HepG2 (cell line): ENCODE data around the gene GLYR1. TPM values are rescaled to one million over a fixed set of nuclear protein-coding genes. Genes with fewer than 3 reads are reported as not detected.

Experiments used
- AGO2 ChIP-seq: fragments of 200-400 bp; formaldehyde crosslinking; optimal IDR thresholded peaks from 2 replicates; pipeline ENCODE3; 2017; ENCODE audit warnings: mild to moderate bottlenecking, low read depth, low read length, moderate library complexity
- ASH2L ChIP-seq: fragments of 300-600, 200-600 bp; sonication (generic); IDR thresholded peaks from 2 replicates; pipeline ENCODE4 v1.7.0; 2017; ENCODE audit warnings: low read depth, mild to moderate bottlenecking, moderate library complexity, mixed read lengths, low read length; ENCODE audit not compliant: insufficient read length
- ELF3 ChIP-seq: IDR thresholded peaks from 2 replicates; pipeline ENCODE4 v1.6.1; 2016; ENCODE audit warnings: missing genetic modification reagents, missing compliant biosample characterization
- HES4 ChIP-seq: sonication (generic); formaldehyde crosslinking; IDR thresholded peaks from 2 replicates; pipeline ENCODE4 v1.9.0; 2021; ENCODE audit warnings: mild to moderate bottlenecking, missing genetic modification reagents, borderline replicate concordance
- ONECUT2 ChIP-seq: sonication (generic); formaldehyde crosslinking; IDR thresholded peaks from 2 replicates; pipeline ENCODE4 v1.4.0; 2020; ENCODE audit warnings: missing genetic modification reagents
- REXO4 ChIP-seq: sonication (generic); formaldehyde crosslinking; IDR thresholded peaks from 2 replicates; pipeline ENCODE4 v1.8.0; 2022; ENCODE audit warnings: missing genetic modification reagents, mild to moderate bottlenecking, borderline replicate concordance
- SMARCE1 ChIP-seq: fragments of 450-650 bp; IDR thresholded peaks from 2 replicates; pipeline ENCODE4 v1.6.1; 2017; ENCODE audit warnings: borderline replicate concordance
- ZC3H4 ChIP-seq: sonication (generic); formaldehyde crosslinking; IDR thresholded peaks from 2 replicates; pipeline ENCODE4 v1.4.0; 2020; ENCODE audit warnings: missing genetic modification reagents, borderline replicate concordance
- ZKSCAN5 ChIP-seq: sonication (generic); formaldehyde crosslinking; IDR thresholded peaks from 2 replicates; pipeline ENCODE4 v1.5.1; 2020; ENCODE audit warnings: mild to moderate bottlenecking, missing genetic modification reagents
- ZNF232 ChIP-seq: sonication (generic); formaldehyde crosslinking; IDR thresholded peaks from 2 replicates; pipeline ENCODE4 v1.4.0; 2020; ENCODE audit warnings: missing genetic modification reagents, borderline replicate concordance
- ZSCAN12 ChIP-seq: sonication (generic); formaldehyde crosslinking; IDR thresholded peaks from 2 replicates; pipeline ENCODE4 v1.9.0; 2021; ENCODE audit warnings: mild to moderate bottlenecking, missing genetic modification reagents
- polyA plus RNA-seq, 8 experiments: library from polyadenylated mRNA; depleted of rRNA in 3 of 8; stranded (reverse) in 7 of 8; unstranded in 1 of 8; fragments of >200 nt; fragmentation: Illumina TruSeq in 4 of 8; extraction: Trizol in 4 of 8; gene quantifications; 2 replicates each; pipeline versions ENCODE4 v1.2.1 to v1.2.3, GENCODE V29; 2011 to 2016; ENCODE audit warnings: low read depth in 4 of 8, missing spikeins in 1 of 8, mixed read lengths in 1 of 8; ENCODE audit not compliant: insufficient read depth in 1 of 8
- total RNA-seq, 5 experiments: library from RNA; depleted of rRNA; stranded (reverse); fragments of >200 nt; fragmentation: Illumina TruSeq; extraction: Trizol; gene quantifications; 2 replicates each; pipeline ENCODE4 v1.2.3, GENCODE V29; 2016; ENCODE audit warnings: low read depth in 1 of 5
- TF ChIP-seq, protein P1 (sequence below), 2 experiments: sonication (generic) in 1 of 2; formaldehyde crosslinking in 1 of 2; IDR thresholded peaks; 2 replicates each; pipeline versions ENCODE4 v1.5.1 to v1.6.1; 2011 to 2020; ENCODE audit warnings: borderline replicate concordance in 1 of 2, low read depth in 1 of 2, low read length in 1 of 2, mild to moderate bottlenecking in 1 of 2, missing genetic modification reagents in 1 of 2, moderate library complexity in 1 of 2
- TF ChIP-seq, protein P2 (sequence below): sonication (generic); formaldehyde crosslinking; IDR thresholded peaks from 2 replicates; pipeline ENCODE4 v1.8.1; 2023; ENCODE audit warnings: mild to moderate bottlenecking, inconsistent platforms, moderate library complexity, missing genetic modification reagents, borderline replicate concordance
- TF ChIP-seq, protein P3 (sequence below): sonication (generic); formaldehyde crosslinking; IDR thresholded peaks from 2 replicates; pipeline ENCODE4 v1.5.1; 2020; ENCODE audit warnings: mild to moderate bottlenecking, missing genetic modification reagents, moderate library complexity
- TF ChIP-seq, protein P4 (sequence below): sonication (generic); formaldehyde crosslinking; IDR thresholded peaks from 2 replicates; pipeline ENCODE4 v1.4.0; 2020; ENCODE audit warnings: missing genetic modification reagents
- TF ChIP-seq, protein P5 (sequence below): sonication (generic); formaldehyde crosslinking; IDR thresholded peaks from 2 replicates; pipeline ENCODE4 v1.9.0; 2022; ENCODE audit warnings: missing genetic modification reagents, mild to moderate bottlenecking, borderline replicate concordance

The GLYR1 gene
- total and polyA plus RNA-seq, 2 of the 13 experiments (the other 11 are each of a cell fraction or from before 2014, with no cell fraction given), result 28.3 to 48.7 TPM

DNA sequence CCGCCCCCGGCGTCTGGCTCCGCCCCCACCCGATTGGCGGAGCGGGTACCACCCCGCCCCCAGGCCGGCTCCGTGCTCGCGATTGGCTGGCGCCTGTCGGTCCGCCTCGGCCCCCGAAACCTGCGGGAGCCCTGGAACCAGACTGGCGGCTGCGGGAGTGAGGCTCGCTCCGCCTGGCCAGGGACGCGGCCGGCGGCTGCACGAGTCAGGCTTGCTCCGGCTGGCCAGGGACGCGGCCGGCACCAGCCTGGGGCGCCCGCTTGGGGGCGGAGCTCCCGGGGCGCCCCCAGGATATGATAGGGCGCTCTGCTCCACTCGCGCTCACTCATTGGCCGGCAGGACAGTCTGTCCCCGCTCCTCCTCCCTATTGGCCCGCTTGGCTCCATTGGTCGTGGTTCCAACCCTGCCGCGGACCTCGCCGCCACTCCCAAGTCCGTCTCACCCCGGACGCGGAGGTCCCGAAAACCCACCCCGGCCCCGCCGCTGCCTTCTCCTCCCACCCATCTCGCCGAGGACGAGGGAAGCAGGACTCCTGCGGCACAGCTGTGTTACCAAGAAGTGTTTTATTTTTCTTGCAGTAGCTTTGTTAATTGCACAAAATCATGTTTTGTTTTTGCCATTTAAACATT, 44.3 kb downstream of the GLYR1 start (continued):
- TF ChIP-seq, protein P1, sequence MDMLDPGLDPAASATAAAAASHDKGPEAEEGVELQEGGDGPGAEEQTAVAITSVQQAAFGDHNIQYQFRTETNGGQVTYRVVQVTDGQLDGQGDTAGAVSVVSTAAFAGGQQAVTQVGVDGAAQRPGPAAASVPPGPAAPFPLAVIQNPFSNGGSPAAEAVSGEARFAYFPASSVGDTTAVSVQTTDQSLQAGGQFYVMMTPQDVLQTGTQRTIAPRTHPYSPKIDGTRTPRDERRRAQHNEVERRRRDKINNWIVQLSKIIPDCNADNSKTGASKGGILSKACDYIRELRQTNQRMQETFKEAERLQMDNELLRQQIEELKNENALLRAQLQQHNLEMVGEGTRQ (IDR thresholded peaks at IDR 0.05; ENCODE audit: low read depth, low read length), result no peak
- TF ChIP-seq, protein P1 (CRISPR knock-in tag; IDR thresholded peaks at IDR 0.05; ENCODE audit: borderline replicate concordance), result no peak
- TF ChIP-seq ASH2L (peak; percentile 65), REXO4 (CRISPR knock-in tag) (no peak), ELF3 (CRISPR knock-in tag) (0 out of 2 replicates have a peak, but pooled peaks have one; percentile 35), ZNF232 (CRISPR knock-in tag) (no peak), ZKSCAN5 (CRISPR knock-in tag) (no peak), ONECUT2 (CRISPR knock-in tag) (no peak), AGO2 (peak; percentile 94), ZSCAN12 (no peak), ZC3H4 (no peak), SMARCE1 (no peak), HES4 (CRISPR knock-in tag) (no peak)
- TF ChIP-seq, protein P2, sequence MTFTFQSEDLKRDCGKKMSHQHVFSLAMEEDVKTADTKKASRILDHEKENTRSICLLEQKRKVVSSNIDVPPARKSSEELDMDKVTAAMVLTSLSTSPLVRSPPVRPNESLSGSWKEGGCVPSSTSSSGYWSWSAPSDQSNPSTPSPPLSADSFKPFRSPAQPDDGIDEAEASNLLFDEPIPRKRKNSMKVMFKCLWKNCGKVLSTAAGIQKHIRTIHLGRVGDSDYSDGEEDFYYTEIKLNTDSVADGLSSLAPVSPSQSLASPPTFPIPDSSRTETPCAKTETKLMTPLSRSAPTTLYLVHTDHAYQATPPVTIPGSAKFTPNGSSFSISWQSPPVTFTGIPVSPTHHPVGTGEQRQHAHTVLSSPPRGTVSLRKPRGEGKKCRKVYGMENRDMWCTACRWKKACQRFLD (CRISPR knock-in tag), result no peak
- TF ChIP-seq, protein P3, sequence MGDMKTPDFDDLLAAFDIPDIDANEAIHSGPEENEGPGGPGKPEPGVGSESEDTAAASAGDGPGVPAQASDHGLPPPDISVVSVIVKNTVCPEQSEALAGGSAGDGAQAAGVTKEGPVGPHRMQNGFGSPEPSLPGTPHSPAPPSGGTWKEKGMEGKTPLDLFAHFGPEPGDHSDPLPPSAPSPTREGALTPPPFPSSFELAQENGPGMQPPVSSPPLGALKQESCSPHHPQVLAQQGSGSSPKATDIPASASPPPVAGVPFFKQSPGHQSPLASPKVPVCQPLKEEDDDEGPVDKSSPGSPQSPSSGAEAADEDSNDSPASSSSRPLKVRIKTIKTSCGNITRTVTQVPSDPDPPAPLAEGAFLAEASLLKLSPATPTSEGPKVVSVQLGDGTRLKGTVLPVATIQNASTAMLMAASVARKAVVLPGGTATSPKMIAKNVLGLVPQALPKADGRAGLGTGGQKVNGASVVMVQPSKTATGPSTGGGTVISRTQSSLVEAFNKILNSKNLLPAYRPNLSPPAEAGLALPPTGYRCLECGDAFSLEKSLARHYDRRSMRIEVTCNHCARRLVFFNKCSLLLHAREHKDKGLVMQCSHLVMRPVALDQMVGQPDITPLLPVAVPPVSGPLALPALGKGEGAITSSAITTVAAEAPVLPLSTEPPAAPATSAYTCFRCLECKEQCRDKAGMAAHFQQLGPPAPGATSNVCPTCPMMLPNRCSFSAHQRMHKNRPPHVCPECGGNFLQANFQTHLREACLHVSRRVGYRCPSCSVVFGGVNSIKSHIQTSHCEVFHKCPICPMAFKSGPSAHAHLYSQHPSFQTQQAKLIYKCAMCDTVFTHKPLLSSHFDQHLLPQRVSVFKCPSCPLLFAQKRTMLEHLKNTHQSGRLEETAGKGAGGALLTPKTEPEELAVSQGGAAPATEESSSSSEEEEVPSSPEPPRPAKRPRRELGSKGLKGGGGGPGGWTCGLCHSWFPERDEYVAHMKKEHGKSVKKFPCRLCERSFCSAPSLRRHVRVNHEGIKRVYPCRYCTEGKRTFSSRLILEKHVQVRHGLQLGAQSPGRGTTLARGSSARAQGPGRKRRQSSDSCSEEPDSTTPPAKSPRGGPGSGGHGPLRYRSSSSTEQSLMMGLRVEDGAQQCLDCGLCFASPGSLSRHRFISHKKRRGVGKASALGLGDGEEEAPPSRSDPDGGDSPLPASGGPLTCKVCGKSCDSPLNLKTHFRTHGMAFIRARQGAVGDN, result 0 out of 2 replicates have a peak, but pooled peaks have one; percentile 31
- TF ChIP-seq, protein P4, sequence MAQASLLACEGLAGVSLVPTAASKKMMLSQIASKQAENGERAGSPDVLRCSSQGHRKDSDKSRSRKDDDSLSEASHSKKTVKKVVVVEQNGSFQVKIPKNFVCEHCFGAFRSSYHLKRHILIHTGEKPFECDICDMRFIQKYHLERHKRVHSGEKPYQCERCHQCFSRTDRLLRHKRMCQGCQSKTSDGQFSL, result no peak
- TF ChIP-seq, protein P5, sequence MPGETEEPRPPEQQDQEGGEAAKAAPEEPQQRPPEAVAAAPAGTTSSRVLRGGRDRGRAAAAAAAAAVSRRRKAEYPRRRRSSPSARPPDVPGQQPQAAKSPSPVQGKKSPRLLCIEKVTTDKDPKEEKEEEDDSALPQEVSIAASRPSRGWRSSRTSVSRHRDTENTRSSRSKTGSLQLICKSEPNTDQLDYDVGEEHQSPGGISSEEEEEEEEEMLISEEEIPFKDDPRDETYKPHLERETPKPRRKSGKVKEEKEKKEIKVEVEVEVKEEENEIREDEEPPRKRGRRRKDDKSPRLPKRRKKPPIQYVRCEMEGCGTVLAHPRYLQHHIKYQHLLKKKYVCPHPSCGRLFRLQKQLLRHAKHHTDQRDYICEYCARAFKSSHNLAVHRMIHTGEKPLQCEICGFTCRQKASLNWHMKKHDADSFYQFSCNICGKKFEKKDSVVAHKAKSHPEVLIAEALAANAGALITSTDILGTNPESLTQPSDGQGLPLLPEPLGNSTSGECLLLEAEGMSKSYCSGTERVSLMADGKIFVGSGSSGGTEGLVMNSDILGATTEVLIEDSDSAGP (CRISPR knock-in tag), result no peak
